GM19452 (cell line): ENCODE results near the gene GRP.

Experiments
- ATAC-seq: cut with Tn5 transposase; IDR thresholded peaks from one replicate; pipeline ENCODE4 v1.9.1; 2021; ENCODE audit not compliant: unreplicated experiment

The GRP gene

GRCh38 chr18:59266886-59267502, 47.0 kb downstream of the GRP start:
- no peak for ATAC-seq

GRCh38 chr18:59267503-59268126, 47.7 kb downstream of the GRP start:
- ATAC-seq: no peak

- no peak for ATAC-seq
Observed at GRCh38 chr18:59268127-59268720, 48.3 kb downstream of the GRP start.

GRCh38 chr18:59268721-59269562, 49.0 kb downstream of the GRP start:
- ATAC-seq: no peak

GRCh38 chr18:59269563-59270119, 49.7 kb downstream of the GRP start:
- no peak for ATAC-seq

GRCh38 chr18:59270689-59271257, 50.8 kb downstream of the GRP start:
- ATAC-seq: no peak

GRCh38 chr18:59271606-59272220, 51.8 kb downstream of the GRP start:
- ATAC-seq: no peak

- no peak for ATAC-seq
Observed at GRCh38 chr18:59272221-59272888, 52.4 kb downstream of the GRP start.

GRCh38 chr18:59272891-59273758, 53.2 kb downstream of the GRP start, which contains the start of gene RAX:
RAX (minus strand) TSS chr18:59273454; CDS start chr18:59273206, 248 bp downstream.
- ATAC-seq: peak; percentile 63

GRCh38 chr18:59273759-59274532, 54.0 kb downstream of the GRP start:
- no peak for ATAC-seq

- no peak for ATAC-seq
Observed at GRCh38 chr18:59274533-59274928, 54.6 kb downstream of the GRP start.

- ATAC-seq: no peak
Observed at GRCh38 chr18:59275406-59275949, 55.5 kb downstream of the GRP start.

GRCh38 chr18:59276047-59276446, 56.1 kb downstream of the GRP start:
- no peak for ATAC-seq

- ATAC-seq: no peak
Observed at GRCh38 chr18:59278793-59279192, 58.8 kb downstream of the GRP start.

- ATAC-seq: no peak
Observed at GRCh38 chr18:59279193-59279592, 59.2 kb downstream of the GRP start.

- ATAC-seq: no peak
Observed at GRCh38 chr18:59279722-59280121, 59.8 kb downstream of the GRP start.
